Left hindlimb (tissue), 1 donor: ENCODE data around the gene CPA3.

Source experiments
- DNase-seq: peaks from one replicate; pipeline ENCODE4 v3.0.0-alpha.2; 2018

CPA3 gene, protein sequence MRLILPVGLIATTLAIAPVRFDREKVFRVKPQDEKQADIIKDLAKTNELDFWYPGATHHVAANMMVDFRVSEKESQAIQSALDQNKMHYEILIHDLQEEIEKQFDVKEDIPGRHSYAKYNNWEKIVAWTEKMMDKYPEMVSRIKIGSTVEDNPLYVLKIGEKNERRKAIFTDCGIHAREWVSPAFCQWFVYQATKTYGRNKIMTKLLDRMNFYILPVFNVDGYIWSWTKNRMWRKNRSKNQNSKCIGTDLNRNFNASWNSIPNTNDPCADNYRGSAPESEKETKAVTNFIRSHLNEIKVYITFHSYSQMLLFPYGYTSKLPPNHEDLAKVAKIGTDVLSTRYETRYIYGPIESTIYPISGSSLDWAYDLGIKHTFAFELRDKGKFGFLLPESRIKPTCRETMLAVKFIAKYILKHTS

DNA sequence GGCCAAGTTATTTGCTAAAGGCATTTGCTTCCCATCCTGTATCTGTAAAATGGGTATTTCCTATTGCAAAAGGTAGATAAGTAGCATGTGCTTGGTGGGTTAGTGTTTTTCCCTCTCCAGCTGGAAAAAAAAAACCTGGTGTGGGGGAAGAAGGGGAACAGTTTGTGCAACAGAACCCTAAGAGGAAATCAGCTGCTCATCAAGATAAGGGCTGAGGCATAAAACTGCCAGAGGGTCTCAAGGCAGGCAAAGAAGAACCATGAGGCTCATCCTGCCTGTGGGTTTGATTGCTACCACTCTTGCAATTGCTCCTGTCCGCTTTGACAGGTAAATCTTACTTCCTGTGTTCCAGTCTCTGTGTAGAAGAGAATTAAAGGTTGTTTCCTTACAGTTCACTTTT lies at the start of gene CPA3:
TSS of gene CPA3 (plus strand) at position 248 of the 400 bp plus-strand sequence. CDS start at position 260, 12 bp downstream.
- DNase-seq: no peak

DNA sequence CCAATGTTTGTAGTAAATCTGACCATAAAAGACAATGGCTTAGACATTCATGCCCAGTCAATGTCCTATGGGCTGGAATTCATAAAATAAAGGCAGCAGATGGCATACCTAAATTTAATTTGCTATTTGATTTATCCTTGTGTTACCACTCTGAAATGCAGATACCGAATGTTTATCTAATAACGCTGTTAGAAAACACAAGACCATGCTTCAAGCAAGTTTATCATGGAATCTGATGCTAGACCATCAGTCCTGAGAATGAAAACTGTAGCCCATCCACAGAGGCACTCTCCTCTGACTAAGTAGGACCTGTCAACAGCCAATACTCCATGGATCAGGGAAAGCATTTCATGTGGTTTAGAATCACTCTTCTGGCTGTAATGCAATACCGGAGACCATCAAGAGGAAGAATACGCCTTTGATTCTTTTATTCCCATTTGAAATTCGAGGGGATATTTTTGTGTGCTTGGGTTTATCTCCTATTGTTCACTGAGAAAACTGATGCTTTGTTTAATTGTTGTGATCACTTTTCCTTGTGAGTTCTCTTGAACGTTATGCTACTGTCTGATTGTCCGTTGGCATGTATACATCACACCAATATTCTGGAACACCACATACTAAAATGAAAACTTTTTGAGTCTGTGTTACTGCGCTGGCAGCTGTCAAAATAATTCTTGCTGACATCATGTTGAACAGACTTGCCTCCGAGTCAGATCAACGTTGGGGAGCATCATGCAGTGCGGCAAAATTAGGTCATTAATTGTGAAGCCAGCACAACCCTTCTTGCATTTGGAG lies 49.6 kb upstream of the CPA3 start:
- no peak for DNase-seq

GRCh38 chr3:148816427-148816826 lies 48.7 kb upstream of the CPA3 start:
- DNase-seq: no peak

DNA sequence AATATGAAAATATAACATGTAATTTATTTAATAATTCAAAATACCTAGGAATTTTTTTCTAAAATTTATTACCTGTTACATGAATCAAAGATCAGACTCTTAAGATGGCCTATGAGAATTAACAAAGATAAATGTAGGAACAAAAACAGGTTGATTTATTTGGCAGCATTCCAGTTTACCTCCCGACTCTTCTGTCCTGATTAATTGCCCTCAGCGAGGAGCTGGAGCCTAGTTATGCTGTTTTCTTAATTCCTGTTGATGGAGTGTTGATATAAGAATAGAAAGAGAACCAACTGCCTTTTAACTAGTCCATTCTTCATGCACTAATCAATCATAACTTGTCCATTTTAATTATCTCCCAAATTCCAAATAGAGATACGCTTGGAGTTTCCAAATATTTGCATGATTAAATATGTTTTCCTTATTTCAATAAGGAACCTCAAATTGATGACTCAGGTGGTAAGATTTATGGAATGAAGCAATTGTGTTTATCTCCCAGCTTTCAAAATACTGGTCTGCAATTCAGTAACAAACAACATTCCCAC lies 48.0 kb upstream of the CPA3 start:
- no peak for DNase-seq

- DNase-seq: no peak
Measured at GRCh38 chr3:148820361-148821245, 44.5 kb upstream of the CPA3 start.

DNA sequence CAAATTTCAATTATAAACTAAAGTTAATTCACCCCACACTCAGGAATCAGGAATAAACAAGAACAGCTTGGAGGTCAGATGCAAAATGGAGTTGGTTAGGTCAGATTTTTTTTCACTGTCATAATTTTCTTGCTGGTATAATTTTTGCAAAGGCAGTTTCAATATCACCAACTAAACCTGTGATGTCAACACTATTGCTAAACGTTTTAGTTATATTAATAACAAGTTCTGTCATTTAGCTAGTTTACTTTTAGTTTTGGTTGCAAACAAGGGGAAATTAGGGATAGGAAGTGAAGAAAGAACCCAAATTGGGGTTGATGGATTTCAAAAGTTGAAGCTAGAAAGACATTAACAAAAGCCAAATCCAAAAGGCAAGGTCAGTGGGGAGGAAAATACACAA lies 42.1 kb upstream of the CPA3 start:
- DNase-seq: no peak

- DNase-seq: no peak
Measured at GRCh38 chr3:148825476-148825875, 39.6 kb upstream of the CPA3 start.

GRCh38 chr3:148827585-148827984 lies 37.5 kb upstream of the CPA3 start, which contains the start of gene CPB1:
CPB1 (plus strand) TSS chr3:148827811; CDS start chr3:148827824, 13 bp downstream.
- no peak for DNase-seq

- no peak for DNase-seq
Measured at GRCh38 chr3:148828136-148828690, 36.9 kb upstream of the CPA3 start.

DNA sequence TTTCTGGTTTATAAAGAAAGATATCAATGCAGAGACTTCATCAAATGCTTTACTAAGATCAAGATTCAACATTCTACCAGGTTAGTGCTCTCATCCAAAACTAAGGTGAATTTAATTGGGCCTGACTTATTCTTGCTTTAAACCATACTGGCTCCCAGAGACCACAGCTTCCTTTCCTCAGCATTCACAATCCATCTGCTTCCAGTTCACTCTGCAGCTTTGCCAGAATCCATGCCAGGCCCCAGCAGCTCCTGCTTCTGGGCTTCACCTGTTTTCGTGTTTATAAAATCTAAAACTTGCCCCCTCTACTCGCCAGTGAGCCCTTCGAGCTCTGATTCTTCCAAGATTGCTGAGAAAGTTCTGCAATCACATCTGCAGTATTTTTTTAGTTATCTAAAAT lies 35.2 kb upstream of the CPA3 start:
- DNase-seq: no peak

GRCh38 chr3:148833223-148833622 lies 31.9 kb upstream of the CPA3 start:
- no peak for DNase-seq

DNA sequence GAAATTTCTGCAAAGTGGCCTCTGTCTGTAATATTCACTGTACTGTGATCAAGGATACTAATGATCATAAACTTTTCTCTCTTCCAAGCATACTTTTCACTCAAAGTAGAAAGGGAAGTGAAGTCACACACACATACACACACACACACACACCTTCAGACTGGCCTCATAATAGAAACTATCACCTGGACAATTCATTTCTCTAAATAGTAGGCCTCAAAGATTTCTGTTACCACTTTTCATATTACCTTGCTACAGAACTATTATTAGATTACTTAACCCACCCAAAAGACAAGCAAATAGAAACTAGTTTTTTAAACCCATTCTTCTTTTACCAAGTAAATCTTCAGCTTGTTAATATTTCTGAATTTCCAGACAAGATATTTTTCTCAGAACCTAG lies 25.3 kb upstream of the CPA3 start:
- DNase-seq: no peak

GRCh38 chr3:148840451-148840850 lies 24.6 kb upstream of the CPA3 start:
- no peak for DNase-seq

GRCh38 chr3:148845756-148846395 lies 19.2 kb upstream of the CPA3 start:
- DNase-seq: no peak

DNA sequence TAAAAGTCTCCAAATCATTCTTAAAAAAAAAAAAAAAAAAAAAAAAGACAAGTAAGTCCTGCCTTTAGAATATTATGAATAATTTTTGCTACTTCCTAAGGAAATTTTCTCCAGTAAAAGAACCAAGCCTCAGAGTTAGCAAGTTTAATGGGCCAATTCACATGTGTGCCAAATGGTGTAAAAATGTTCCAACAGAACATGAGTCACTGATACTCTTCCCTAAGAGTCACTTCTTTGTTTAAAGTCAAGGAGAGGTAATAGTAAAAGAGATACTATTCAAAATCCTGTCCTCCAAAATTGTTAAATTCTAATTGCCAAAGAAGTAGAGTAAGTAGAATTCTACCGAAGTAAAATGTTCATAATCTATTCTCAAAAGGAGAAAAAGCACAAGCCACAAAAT lies 17.7 kb upstream of the CPA3 start:
- DNase-seq: no peak

DNA sequence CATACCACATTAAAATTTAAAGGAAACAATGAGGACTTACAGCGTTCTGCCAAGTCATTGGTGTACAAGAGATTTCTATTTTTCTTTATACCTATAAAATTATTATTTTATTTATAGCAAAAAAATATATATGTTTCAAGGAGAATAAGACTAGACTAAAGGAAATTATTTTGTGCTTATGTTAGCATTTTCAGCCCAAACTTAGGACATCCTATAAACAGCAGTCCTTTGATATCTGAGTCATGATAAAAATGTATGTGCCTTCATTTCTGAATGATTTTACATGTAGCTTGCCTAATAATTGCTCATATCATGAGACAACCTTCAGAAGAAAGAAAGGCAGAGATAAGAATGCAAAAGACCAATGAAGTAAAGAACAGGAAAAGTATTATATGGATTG lies 16.7 kb upstream of the CPA3 start:
- DNase-seq: no peak

DNA sequence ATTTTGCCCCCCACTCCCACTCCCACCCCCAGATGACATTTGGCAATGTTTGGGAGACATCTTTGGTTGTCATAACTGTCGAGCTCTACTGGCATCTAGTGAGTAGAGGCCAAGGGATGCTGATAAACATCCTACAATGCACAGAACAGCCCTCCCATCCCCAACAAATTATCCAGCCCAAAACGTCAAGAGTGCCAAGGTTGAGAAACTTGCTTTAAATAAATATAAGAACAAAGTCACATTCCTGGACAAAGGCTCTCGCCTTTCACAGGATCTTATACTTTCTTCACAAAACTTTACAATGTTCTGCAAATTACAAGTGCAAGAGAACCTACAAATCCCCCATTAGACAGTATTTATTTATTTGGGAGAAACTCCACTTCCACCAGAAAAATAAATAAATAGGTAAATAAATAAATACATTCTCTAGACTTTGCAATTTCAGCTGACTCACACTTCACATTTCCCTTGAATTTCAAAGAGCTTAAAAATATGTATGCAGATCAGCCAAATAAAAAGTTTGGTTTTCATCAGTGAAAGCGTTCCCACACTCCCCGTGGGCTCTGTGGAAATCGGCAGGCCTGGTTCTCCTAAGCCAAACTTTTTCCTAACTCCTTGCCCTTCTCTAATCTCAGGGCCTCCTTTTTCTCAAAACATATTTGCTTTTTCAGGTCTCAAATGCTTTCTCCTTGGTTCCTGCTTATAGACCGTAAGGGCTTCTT lies 12.7 kb upstream of the CPA3 start:
- DNase-seq: no peak

DNA sequence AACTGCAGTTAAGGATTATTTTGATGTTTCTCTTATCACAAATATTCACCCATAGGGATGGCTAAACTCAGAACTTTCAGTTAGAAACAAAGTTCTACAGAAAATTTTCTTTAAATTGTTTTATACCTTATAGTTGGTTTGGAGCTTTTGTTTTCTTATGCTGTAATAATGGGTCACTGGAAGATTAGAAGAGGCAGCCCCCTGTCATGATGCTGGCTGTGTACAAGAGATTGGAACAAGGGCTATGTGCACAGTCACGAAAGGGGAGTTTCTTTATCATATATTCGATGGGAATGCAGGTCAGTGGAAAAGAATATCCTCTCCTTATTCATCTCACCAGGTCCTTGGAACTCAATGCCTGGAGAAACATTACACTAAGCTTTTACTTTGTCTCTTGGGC lies 12.0 kb upstream of the CPA3 start:
- DNase-seq: no peak

- DNase-seq: no peak
Measured at GRCh38 chr3:148854061-148854460, 11.0 kb upstream of the CPA3 start.

- no peak for DNase-seq
Measured at GRCh38 chr3:148856384-148856783, 8.7 kb upstream of the CPA3 start.

GRCh38 chr3:148857316-148857715 lies 7.8 kb upstream of the CPA3 start:
- no peak for DNase-seq
